T47D (cell line): Measurements from ENCODE around the gene TMPRSS2.
"Not testable (repeated sequence)": the region's sequence is repeated elsewhere in the genome, so short reads cannot be mapped to it uniquely, and the experiment has no call there.

Source experiments
- DNase-seq, 2 experiments: peaks; one replicate each; pipeline versions ENCODE4 v3.0.0 to v3.0.0-alpha.2; 2011 to 2012; ENCODE audit warnings: low read depth in 1 of 2, low spot score in 1 of 2
- JUND ChIP-seq: IDR thresholded peaks from 2 replicates; pipeline ENCODE4 v1.6.1; 2012; ENCODE audit warnings: low read depth
- in situ Hi-C: cut with HindIII; loops from 2 replicates; pipeline ENCODE4 v1.10.0; 2016; ENCODE audit warnings: low sequenced_read_pairs, low pct_unique_long_range_greater_than_20kb

Gene TMPRSS2

DNA sequence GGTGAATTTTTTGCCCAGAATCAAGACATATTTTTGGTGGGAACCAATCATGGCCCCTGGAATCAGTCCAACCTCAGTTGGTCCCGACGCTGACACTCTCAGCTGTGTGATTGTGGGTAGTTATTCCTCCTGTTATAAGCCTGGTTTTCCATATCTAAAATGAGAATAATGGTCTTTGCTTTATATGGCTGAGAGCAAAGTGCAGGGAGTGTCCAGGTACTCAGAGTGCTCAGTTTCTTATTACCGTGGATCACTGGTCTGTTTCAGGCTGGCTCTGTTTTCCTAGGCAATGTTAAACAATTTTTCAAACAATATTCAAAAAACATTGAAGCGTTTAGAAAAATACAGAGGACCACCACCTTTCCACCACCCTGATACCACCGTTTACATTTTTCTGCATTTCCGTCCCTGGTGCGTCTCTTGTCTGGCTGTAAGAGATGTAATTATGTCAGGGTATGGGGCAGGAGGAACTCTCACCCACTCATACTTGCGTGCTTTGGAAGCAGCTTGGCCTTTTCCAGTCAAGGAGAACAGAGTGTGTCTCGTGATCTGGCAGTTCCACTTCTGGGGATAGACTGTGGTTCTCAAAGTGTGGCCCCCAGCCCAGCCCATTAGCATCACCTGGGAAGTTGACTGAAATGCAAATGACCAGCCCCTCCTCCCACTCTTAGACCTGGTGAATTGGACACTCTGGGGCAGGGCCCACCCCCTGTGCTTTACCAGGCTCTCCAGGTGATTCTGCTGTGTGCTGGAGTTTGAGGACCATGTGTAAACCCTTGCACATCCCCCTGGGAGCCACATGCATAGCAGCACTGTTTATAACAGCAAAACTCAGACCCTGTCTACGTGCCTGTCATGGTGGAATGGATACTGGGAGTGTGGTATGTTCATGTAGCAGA, 75.1 kb downstream of the TMPRSS2 start:
- in situ Hi-C loops: no loop called here
- TF ChIP-seq JUND: no peak
- DNase-seq: no peak

DNA sequence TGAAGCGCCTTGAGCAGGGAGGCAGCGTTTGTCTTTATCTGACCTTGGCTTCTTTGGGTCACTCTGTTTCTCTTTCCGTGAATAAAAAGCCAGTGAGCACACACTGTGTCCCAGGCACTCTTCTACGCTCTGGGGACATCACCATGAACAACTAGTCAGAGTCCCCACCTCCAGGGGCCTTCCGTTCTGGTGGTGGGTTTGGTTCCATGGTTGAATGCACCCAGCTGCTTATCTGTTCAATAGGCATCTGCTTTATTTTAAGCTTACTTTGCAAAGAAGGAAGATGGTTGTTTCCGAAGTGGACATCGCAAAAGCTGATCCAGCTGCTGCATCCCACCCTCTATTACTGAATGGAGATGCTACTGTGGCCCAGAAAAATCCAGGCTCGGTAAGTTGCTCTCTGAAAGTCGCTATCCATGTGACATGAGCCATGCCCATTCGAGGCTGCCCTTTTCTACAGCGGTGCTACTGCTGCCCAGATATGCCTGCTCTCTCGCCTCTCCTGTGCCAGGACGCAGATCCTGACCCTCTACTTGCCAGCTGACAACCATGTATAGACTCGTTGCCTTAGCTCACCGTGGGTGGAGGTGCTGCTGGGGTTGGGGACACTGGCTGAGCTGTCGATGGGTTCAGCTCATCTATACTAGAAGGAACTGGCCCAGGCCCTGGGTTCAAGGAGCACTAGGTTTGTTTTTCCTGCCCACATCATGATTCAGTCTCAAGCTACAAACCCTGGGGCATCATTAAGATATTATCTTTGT, 76.0 kb downstream of the TMPRSS2 start:
- TF ChIP-seq JUND: no peak
- in situ Hi-C loops: no loop called here
- no peak for DNase-seq

DNA sequence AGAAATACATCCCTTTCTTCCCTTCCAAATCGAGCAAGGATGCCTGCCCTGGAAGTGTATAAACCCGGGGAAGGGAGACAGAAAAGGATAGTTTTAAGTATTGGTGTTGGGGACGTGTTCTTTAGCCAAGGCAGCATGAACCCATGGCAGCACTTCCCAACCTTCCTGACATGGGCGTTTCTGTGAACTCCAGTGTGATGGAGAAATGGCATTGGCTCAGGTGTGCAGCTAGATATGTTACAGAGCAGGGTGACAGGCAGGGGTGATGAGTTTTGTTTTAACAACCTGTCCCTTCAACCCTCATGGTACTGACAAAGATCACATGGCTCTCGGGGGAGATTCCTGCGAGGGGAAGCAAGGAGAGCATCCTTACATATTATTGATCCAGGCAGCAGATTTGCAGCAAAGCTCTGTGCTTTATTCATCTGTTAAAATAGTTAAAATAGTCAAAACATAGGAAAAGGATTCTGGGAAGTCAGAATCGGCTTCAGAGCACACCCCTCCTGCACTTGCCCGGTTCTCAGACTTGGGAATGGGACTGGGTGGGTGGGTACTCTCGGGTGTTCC, 78.0 kb downstream of the TMPRSS2 start:
- in situ Hi-C loops: no loop called here
- DNase-seq: no peak
- no peak for TF ChIP-seq JUND

DNA sequence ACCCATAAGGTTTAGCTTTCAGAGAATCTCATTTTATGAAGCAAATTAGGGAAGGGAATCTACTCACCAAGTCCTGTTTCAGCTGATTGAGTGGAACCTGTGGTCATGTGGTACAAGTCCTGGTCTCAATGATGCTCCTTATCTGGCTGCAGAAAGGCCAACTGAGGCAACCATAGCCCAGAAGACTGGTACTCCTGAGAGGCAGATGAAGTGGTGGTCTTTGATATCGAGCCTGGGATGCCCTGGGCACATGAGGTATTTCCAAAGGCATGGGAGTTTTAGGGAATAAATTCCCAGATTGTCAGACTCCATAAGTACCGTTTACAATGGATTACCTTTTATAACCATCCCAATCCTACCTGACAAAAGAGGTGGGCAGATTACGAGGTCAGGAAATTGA, 78.7 kb downstream of the TMPRSS2 start:
- in situ Hi-C loops: no loop called here
- no peak for TF ChIP-seq JUND
- DNase-seq: no peak

DNA sequence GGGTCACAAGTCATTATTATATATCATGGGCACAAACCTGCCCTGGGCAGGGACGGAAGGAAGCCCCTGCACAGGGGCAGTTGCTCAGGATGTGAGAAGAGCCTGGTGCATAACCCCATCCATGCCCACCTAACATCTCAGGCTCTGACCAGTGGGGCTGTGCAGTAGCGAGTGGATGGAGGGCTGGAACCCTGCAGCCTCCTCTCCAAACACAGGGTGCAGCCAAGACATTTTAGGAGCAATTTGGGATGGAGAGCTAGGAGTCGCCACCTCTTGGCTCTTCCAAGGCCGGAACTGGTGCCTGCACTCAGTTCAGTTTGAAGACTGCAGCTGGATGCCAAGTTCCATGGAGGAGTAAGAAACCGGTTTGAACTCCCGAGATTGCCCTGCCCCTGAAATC, 79.1 kb downstream of the TMPRSS2 start:
- no peak for DNase-seq
- in situ Hi-C loops: no loop called here
- TF ChIP-seq JUND: no peak

DNA sequence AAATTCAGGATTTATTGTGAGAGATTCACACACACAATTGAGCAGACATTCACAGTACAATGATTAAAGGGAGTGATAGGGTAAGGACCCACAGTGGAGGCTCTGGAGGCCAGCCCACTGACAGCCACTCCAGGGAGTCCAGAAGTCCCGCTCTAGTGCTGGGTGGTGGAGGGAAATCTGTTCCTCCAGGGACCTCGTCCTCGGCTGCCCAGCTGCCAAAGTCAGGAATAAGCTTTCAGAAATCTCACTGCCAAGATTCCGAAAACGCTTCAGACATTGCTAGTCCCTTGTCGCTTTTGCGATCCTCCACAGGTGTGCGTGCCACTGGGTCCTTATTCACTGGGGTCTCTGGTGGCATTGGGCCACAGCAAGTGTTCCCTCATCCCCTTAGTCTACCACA, 79.6 kb downstream of the TMPRSS2 start:
- TF ChIP-seq JUND: no peak
- in situ Hi-C loops: no loop called here
- no peak for DNase-seq

DNA sequence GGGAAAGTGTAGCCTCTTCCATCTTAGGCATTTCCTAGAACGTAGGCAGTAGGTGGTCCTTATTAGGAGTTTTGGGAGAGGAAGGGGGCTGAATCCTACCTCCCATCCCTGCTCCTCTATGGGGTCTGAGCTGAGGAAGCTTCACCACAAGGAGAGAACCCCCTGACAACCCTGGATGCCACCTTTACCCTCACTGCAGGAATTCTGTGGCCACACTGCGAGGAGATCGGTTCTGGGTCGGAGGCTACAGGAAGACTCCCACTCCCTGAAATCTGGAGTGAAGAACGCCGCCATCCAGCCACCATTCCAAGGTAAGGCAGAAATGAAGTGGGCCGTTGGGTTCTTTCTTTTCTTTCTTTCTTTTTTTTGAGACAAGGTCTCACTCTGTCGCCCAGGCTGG, 80.4 kb downstream of the TMPRSS2 start:
- no peak for TF ChIP-seq JUND
- in situ Hi-C loops: no loop called here
- DNase-seq: no peak

DNA sequence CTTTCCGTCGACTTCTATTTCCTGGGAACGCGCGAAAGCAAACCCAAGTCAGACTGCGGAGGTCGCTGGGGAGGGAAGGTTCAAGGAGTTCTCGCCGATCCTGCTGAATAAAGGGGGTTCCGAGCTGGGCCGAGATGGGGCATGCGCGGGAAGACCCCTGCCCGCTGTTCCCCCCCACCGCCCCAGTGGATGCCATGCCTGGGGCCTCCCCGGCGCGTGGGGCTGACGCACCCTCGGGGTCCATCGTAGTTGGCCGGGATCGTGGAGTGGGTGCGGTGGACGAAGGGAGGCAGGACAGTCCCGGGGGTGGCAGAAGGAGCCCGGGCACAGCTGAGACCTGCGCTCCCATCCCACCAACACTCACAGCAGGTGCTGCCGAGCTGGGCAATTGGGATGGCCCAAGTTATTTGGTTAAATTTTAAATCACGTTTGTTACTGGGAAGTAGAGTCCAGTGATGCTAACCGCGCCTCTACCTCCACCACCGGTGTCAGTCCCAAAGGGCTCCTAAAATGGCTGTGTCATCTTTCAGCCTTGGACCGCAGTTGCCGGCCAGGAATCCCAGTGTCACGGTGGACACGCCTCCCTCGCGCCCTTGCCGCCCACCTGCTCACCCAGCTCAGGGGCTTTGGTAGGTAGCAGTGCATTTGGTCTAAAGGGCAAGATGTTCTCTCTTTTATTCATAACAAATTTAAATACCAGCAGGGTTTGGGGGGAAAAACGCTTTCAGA, 81.1 kb downstream of the TMPRSS2 start:
- no peak for TF ChIP-seq JUND
- no peak for DNase-seq
- in situ Hi-C loops: no loop called here

DNA sequence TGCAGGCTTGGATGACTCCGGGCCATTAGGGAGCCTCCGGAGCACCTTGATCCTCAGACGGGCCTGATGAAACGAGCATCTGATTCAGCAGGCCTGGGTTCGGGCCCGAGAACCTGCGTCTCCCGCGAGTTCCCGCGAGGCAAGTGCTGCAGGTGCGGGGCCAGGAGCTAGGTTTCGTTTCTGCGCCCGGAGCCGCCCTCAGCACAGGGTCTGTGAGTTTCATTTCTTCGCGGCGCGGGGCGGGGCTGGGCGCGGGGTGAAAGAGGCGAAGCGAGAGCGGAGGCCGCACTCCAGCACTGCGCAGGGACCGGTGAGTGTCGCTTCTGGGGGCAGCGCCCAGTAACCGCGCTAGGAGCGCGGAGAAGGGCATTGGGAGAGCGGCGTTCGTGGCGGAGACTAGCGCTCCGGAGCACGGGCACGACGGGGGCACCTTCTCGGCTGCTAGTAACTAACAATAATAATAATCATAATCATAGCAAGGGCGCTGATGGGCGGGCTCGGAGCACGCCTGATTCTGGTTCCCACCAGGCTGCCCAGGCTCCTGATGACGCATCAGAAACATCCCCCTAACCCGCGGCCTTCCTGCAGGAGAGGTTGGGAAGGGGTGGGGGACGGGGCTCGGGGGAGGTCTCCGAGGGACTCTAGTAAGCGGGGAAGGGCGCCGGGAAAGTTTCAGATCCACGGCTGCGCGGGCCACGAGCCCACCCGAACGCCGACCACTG, 81.8 kb downstream of the TMPRSS2 start, which contains the start of gene MX1:
Gene MX1, plus strand, starts transcription at position 286 of the 722 bp plus-strand sequence. CDS start 5,832 bp downstream, outside the sequence.
- DNase-seq: peak; percentile 64 to 82
- in situ Hi-C loops: no loop called here
- no peak for TF ChIP-seq JUND

DNA sequence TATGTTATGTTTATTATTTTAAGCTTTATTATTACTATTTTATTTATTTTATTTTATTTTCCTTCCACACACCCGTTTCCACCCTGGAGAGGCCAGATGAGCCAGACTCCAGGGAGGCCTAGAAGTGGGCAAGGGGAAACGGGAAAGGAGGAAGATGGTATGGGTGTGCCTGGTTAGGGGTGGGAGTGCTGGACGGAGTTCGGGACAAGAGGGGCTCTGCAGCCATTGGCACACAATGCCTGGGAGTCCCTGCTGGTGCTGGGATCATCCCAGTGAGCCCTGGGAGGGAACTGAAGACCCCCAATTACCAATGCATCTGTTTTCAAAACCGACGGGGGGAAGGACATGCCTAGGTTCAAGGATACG, 82.4 kb downstream of the TMPRSS2 start:
- TF ChIP-seq JUND: no peak
- DNase-seq: no peak
- in situ Hi-C loops: no loop called here

DNA sequence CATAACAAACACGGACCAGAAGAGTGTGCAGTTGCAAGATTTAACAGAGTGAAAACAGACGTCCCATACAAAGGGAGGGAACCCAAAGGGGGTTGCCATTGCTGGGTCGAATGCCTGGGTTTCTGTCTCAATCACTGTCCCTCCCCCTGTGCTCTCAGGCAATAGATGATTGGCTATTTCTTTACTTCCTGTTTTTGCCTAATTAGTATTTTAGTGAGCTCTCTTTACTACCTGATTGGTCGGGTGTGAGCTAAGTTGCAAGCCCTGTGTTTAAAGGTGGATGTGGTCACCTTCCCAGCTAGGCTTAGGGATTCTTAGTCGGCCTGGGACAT, 84.7 kb downstream of the TMPRSS2 start:
- DNase-seq, in situ Hi-C loops: not testable (repeated sequence)

DNA sequence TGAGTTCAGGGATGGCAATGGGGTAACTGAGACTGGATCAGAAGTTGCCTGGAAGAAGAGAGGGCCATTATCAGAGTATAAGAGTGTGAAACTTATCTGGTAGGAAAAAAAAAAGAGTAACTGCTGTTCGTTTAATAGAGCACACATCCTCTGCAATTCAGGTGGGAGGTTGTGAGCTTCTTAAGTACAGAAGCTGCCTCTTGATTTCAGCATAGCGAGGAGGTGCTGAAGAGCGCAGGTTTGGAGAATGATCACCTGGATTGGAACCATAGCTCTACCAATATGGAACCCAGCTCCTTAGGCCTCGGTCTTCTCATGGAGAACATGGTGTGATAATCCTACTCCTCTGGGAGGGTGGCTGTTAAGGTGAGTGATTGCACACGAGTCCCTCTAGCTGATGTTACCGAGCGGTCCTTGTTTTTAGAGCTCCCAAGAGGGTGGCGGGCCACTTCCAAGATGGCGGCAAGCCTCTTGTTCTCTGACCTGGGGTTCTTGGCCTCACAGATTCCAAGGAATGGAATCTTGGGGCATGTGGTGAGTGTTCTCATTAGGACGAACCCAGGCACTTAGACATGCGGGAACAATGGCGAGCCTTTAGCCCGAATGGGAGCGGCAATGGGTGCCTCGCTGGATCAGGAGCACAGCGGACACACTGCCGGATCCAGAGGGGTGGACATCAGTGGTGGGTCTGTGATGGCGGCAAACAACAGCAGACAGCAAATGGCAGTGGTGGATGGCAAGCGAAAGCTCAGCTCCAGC, 85.2 kb downstream of the TMPRSS2 start:
- DNase-seq: no peak
- in situ Hi-C loops: no loop called here
- TF ChIP-seq JUND: no peak

DNA sequence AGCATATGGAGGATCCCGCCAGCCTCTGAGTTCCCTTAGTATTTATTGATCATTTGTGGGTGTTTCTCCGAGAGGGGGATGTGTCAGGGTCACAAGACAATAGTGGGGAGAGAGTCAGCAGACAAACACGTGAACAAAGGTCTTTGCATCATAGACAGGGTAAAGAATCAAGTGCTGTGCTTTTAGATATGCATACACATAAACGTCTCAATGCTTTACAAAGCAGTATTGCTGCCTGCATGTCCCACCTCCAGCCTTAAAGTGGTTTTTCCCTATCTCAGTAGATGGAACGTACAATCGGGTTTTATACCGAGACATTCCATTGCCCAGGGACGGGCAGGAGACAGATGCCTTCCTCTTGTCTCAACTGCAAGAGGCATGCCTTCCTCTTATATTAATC, 87.0 kb downstream of the TMPRSS2 start:
- in situ Hi-C loops, DNase-seq: not testable (repeated sequence)
